ENCODE results near the gene MYO5A.

Gene MYO5A

GRCh38 chr15:52406601-52407000 lies 122.1 kb downstream of the MYO5A start:
- Histone ChIP-seq H3K79me2 (ENCODE audit: insufficient read depth, low read depth) (peaks cover 5% of the 10 kb centered on the region; the same call in 1 of the 2 replicates), H4K20me1 (ENCODE audit: insufficient read depth) (no peaks in the 10 kb centered on the region), H3K27ac (no peak overlapping the region), H3K36me3 (ENCODE audit: insufficient read depth) (peaks cover 7% of the 10 kb centered on the region; the same call in 1 of the 2 replicates), H3K27me3 (ENCODE audit: insufficient read depth, low read depth) (no peaks in the 10 kb centered on the region), H3K4me1 (ENCODE audit: low read depth, poor library complexity, severe bottlenecking) (peaks cover 64% of the 10 kb centered on the region), H3K9ac (no peak overlapping the region), H3K4me2 (peak overlapping the region; percentile 43; the same call in 1 of the 2 replicates), H2AFZ (ENCODE audit: low read depth) (no peak overlapping the region), H3K4me3 (IDR thresholded peaks at IDR 0.05; ENCODE audit: insufficient read depth, low read depth, low read length) (no peak overlapping the region)
- TF ChIP-seq CTCF (conservative IDR thresholded peaks at IDR 0.05; ENCODE audit: low read depth, low read length): no peak

- Histone ChIP-seq H2AFZ (ENCODE audit: low read depth) (no peak overlapping the region), H3K27me3 (ENCODE audit: insufficient read depth, low read depth) (no peaks in the 10 kb centered on the region), H3K36me3 (ENCODE audit: insufficient read depth) (peaks cover 7% of the 10 kb centered on the region; the same call in 1 of the 2 replicates), H4K20me1 (ENCODE audit: insufficient read depth) (no peaks in the 10 kb centered on the region), H3K4me1 (ENCODE audit: low read depth, poor library complexity, severe bottlenecking) (peaks cover 56% of the 10 kb centered on the region), H3K27ac (no peak overlapping the region), H3K79me2 (ENCODE audit: insufficient read depth, low read depth) (no peaks in the 10 kb centered on the region), H3K4me3 (IDR thresholded peaks at IDR 0.05; ENCODE audit: insufficient read depth, low read depth, low read length) (no peak overlapping the region), H3K4me2 (no peak overlapping the region), H3K9ac (no peak overlapping the region)
- TF ChIP-seq CTCF (conservative IDR thresholded peaks at IDR 0.05; ENCODE audit: low read depth, low read length): no peak
Observed at GRCh38 chr15:52405856-52406255, 122.8 kb downstream of the MYO5A start.

- Histone ChIP-seq H3K4me3 (IDR thresholded peaks at IDR 0.05; ENCODE audit: insufficient read depth, low read depth, low read length) (no peak overlapping the region), H3K9ac (no peak overlapping the region), H2AFZ (ENCODE audit: low read depth) (no peak overlapping the region), H3K4me2 (no peak overlapping the region), H4K20me1 (ENCODE audit: insufficient read depth) (no peaks in the 10 kb centered on the region), H3K36me3 (ENCODE audit: insufficient read depth) (no peaks in the 10 kb centered on the region), H3K27me3 (ENCODE audit: insufficient read depth, low read depth) (no peaks in the 10 kb centered on the region), H3K27ac (no peak overlapping the region), H3K4me1 (ENCODE audit: low read depth, poor library complexity, severe bottlenecking) (peaks cover 35% of the 10 kb centered on the region), H3K79me2 (ENCODE audit: insufficient read depth, low read depth) (no peaks in the 10 kb centered on the region)
- TF ChIP-seq CTCF (conservative IDR thresholded peaks at IDR 0.05; ENCODE audit: low read depth, low read length): no peak
Observed at GRCh38 chr15:52397118-52397517, 131.6 kb downstream of the MYO5A start.

GRCh38 chr15:52394118-52394517 lies 134.6 kb downstream of the MYO5A start:
- Histone ChIP-seq H3K4me2 (peak overlapping the region; percentile 39; the same call in 1 of the 2 replicates), H3K36me3 (ENCODE audit: insufficient read depth) (0 out of 2 replicates have a peak, but pooled peaks cover under 1% of the 10 kb centered on the region), H3K27ac (no peak overlapping the region), H3K4me1 (ENCODE audit: low read depth, poor library complexity, severe bottlenecking) (peaks cover 47% of the 10 kb centered on the region), H3K79me2 (ENCODE audit: insufficient read depth, low read depth) (no peaks in the 10 kb centered on the region), H3K4me3 (IDR thresholded peaks at IDR 0.05; ENCODE audit: insufficient read depth, low read depth, low read length) (no peak overlapping the region), H4K20me1 (ENCODE audit: insufficient read depth) (no peaks in the 10 kb centered on the region), H3K9ac (no peak overlapping the region), H3K27me3 (ENCODE audit: insufficient read depth, low read depth) (no peaks in the 10 kb centered on the region), H2AFZ (ENCODE audit: low read depth) (no peak overlapping the region)
- TF ChIP-seq CTCF (conservative IDR thresholded peaks at IDR 0.05; ENCODE audit: low read depth, low read length): no peak

Measured in KMS-11 (cell line).